Purkinje cell (primary cell): ENCODE measurements around the gene MIF4GD. TPM values are rescaled to one million over a fixed set of nuclear protein-coding genes. Genes with fewer than 3 reads are reported as not detected.

Experiments
- polyA plus RNA-seq: library from polyadenylated mRNA; unstranded; fragments of >200 nt; fragmentation: Nextera tagmentation; gene quantifications from 2 replicates; pipeline ENCODE4 v1.2.1, GENCODE V29; 2014

MIF4GD gene, protein sequence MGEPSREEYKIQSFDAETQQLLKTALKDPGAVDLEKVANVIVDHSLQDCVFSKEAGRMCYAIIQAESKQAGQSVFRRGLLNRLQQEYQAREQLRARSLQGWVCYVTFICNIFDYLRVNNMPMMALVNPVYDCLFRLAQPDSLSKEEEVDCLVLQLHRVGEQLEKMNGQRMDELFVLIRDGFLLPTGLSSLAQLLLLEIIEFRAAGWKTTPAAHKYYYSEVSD
- 3.8 and 7.1 TPM in 2 replicates for polyA plus RNA-seq

DNA sequence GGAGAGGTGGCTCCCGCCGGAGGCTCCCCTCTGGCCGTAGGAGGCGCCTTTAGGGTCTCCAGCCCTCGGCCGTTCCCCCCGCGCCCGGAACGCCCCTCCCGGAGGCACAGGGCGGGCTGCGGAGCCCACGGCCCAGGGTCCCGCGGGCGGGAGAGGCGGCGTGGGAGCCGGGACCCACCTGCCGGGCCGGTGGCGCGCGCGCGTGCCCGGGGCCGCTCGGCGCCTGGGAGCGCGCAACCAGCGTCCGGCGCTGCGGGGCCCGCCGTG lies at the start of gene MIF4GD:
Gene MIF4GD (minus strand): TSS at position 266 of the 267 bp plus-strand sequence. CDS start 1,036 bp downstream, outside the sequence.

GRCh38 chr17:75289115-75289831 lies 18.2 kb upstream of the MIF4GD start, which contains the start of gene SLC25A19:
Gene SLC25A19 (minus strand): TSS chr17:75289433. CDS start chr17:75286764, 2,669 bp downstream.

GRCh38 chr17:75261336-75262111 lies 9.5 kb downstream of the MIF4GD start, which contains the start of the genes GGA3 and MRPS7:
Gene GGA3 (minus strand): TSS chr17:75261606. CDS start chr17:75261587, 19 bp downstream.
Gene MRPS7 (plus strand): TSS chr17:75261879. CDS start chr17:75261901, 22 bp downstream.

Other genes starting within 250 kb of the MIF4GD start
- 1,868 and 2,230 TPM in 2 replicates for gene ATP5PD, start 224.3 kb downstream of the MIF4GD start, polyA plus RNA-seq
- 22.1 and 31.1 TPM in 2 replicates for gene KCTD2, start 224.0 kb downstream of the MIF4GD start, polyA plus RNA-seq
- gene SLC16A5, start 183.3 kb downstream of the MIF4GD start, polyA plus RNA-seq = not detected in 2 replicates
- 1.4 and 2.4 TPM in 2 replicates for gene ARMC7, start 161.3 kb downstream of the MIF4GD start, polyA plus RNA-seq
- gene NT5C, start 139.5 kb downstream of the MIF4GD start, polyA plus RNA-seq = 4.3 and 4.7 TPM in 2 replicates
- gene JPT1, start 116.7 kb downstream of the MIF4GD start, polyA plus RNA-seq = 49.1 and 67.8 TPM in 2 replicates
- gene SUMO2, start 88.3 kb downstream of the MIF4GD start, polyA plus RNA-seq = 301 and 548 TPM in 2 replicates
- 11.8 and 23.0 TPM in 2 replicates for gene NUP85, start 65.6 kb downstream of the MIF4GD start, polyA plus RNA-seq
- gene GGA3, start 9.6 kb downstream of the MIF4GD start, polyA plus RNA-seq = 9.1 and 10.0 TPM in 2 replicates
- 64.4 and 95.0 TPM in 2 replicates for gene MRPS7, start 9.4 kb downstream of the MIF4GD start, polyA plus RNA-seq
- gene SLC25A19, start 18.2 kb upstream of the MIF4GD start, polyA plus RNA-seq = 5.8 and 8.1 TPM in 2 replicates
- gene GRB2, start 134.4 kb upstream of the MIF4GD start, polyA plus RNA-seq = 219 and 222 TPM in 2 replicates
- 6.1 and 6.2 TPM in 2 replicates for gene TMEM94, start 185.4 kb upstream of the MIF4GD start, polyA plus RNA-seq
- gene CASKIN2, start 244.3 kb upstream of the MIF4GD start, polyA plus RNA-seq = 0.17 and 0.27 TPM in 2 replicates
- gene TSEN54, start 245.3 kb upstream of the MIF4GD start, polyA plus RNA-seq = 2.3 and 4.3 TPM in 2 replicates